OCI-LY1 (cell line): ENCODE results near the gene ODF4.

Source experiments
- H2AFZ ChIP-seq: fragments of 200-600 bp; sonication (generic), shearing (Covaris generic); 2 replicates; pipeline ENCODE4 v1.6.0; 2014; ENCODE audit warnings: antibody characterized with exemption, mild to moderate bottlenecking, low read length
- H3F3A ChIP-seq: fragments of 200-600 bp; sonication (generic), shearing (Covaris generic); 2 replicates; pipeline ENCODE4 v1.6.0; 2014; ENCODE audit warnings: mild to moderate bottlenecking, antibody characterized with exemption, low read length, moderate library complexity; ENCODE audit not compliant: insufficient read depth
- H3K27ac ChIP-seq: fragments of 200-600 bp; sonication (generic); 2 replicates; pipeline ENCODE4 v1.5.1; 2014; ENCODE audit warnings: low read length, mixed run types, mild to moderate bottlenecking, low read depth; ENCODE audit not compliant: poor library complexity, severe bottlenecking
- H3K27me3 ChIP-seq: fragments of 200-600 bp; sonication (generic); 2 replicates; pipeline ENCODE4 v1.6.0; 2014; ENCODE audit warnings: antibody characterized with exemption, mild to moderate bottlenecking, low read length, moderate library complexity; ENCODE audit not compliant: insufficient read depth
- H3K36me3 ChIP-seq: fragments of 200-600 bp; sonication (generic); 2 replicates; pipeline ENCODE4 v1.6.1; 2014; ENCODE audit warnings: mild to moderate bottlenecking, antibody characterized with exemption, low read length, moderate library complexity, mixed read lengths; ENCODE audit not compliant: insufficient read depth
- H3K4me1 ChIP-seq: fragments of 200-600 bp; sonication (generic); 2 replicates; pipeline ENCODE4 v1.5.1; 2014; ENCODE audit warnings: mild to moderate bottlenecking, low read length, moderate library complexity; ENCODE audit not compliant: insufficient read depth, severe bottlenecking
- H3K4me2 ChIP-seq: fragments of 200-600 bp; sonication (generic), shearing (Covaris generic); 2 replicates; pipeline ENCODE4 v1.6.1; 2014; ENCODE audit warnings: low read length
- H3K4me3 ChIP-seq: fragments of 200-600 bp; sonication (generic); 2 replicates; pipeline ENCODE4 v1.5.1; 2014; ENCODE audit warnings: low read length, low read depth, mild to moderate bottlenecking, mixed read lengths; ENCODE audit not compliant: poor library complexity, severe bottlenecking
- H3K79me2 ChIP-seq: fragments of 200-600 bp; shearing (Covaris generic); 2 replicates; pipeline ENCODE4 v1.6.1; 2016; ENCODE audit warnings: mixed run types, low read length, mixed read lengths; ENCODE audit not compliant: insufficient read depth
- H3K9ac ChIP-seq: fragments of 200-600 bp; sonication (generic), shearing (Covaris generic); 2 replicates; pipeline ENCODE4 v1.6.1; 2014; ENCODE audit warnings: mild to moderate bottlenecking, low read length, mixed read lengths
- H3K9me2 ChIP-seq: fragments of 200-600 bp; sonication (generic), shearing (Covaris generic); 2 replicates; pipeline ENCODE4 v1.6.1; 2014; ENCODE audit warnings: low read depth, mild to moderate bottlenecking, low read length, mixed read lengths
- H3K9me3 ChIP-seq: fragments of 200-600 bp; shearing (Covaris generic); 2 replicates; pipeline ENCODE4 v1.6.1; 2014; ENCODE audit warnings: low read length, mixed read lengths
- H4K20me1 ChIP-seq: fragments of 200-600 bp; sonication (generic), shearing (Covaris generic); 2 replicates; pipeline ENCODE4 v1.6.0; 2016; ENCODE audit warnings: mild to moderate bottlenecking, low read length; ENCODE audit not compliant: insufficient read depth
- CTCF ChIP-seq: fragments of 200-600 bp; sonication (generic), shearing (Covaris generic); IDR thresholded peaks from 2 replicates; pipeline ENCODE4 v1.5.1; 2017; ENCODE audit warnings: mild to moderate bottlenecking, antibody characterized with exemption, low read length, moderate library complexity, mixed read lengths
- EZH2 ChIP-seq: fragments of 200-600 bp; sonication (generic), shearing (Covaris generic); IDR thresholded peaks from 2 replicates; pipeline ENCODE4 v1.8.0; 2017; ENCODE audit warnings: borderline replicate concordance, mixed run types, mild to moderate bottlenecking, antibody characterized with exemption, low read length, moderate library complexity, mixed read lengths

The ODF4 gene

GRCh38 chr17:8365143-8365542 lies 25.5 kb downstream of the ODF4 start:
- H2AFZ ChIP-seq: no peak overlapping the region
- H3K36me3 ChIP-seq: peaks cover 11% of the 10 kb centered on the region; the same call in 1 of the 2 replicates
- H3F3A ChIP-seq: no peaks in the 10 kb centered on the region
- H3K4me3 ChIP-seq: no peak overlapping the region
- H3K9ac ChIP-seq: no peak overlapping the region
- H3K4me1 ChIP-seq: no peaks in the 10 kb centered on the region
- no peaks in the 10 kb centered on the region for H3K9me3 ChIP-seq
- no peaks in the 10 kb centered on the region for H4K20me1 ChIP-seq
- H3K79me2 ChIP-seq: no peaks in the 10 kb centered on the region
- no peaks in the 10 kb centered on the region for H3K27me3 ChIP-seq
- no peaks in the 10 kb centered on the region for H3K9me2 ChIP-seq
- TF ChIP-seq CTCF: no peak
- H3K4me2 ChIP-seq: no peak overlapping the region
- H3K27ac ChIP-seq: no peak overlapping the region

DNA sequence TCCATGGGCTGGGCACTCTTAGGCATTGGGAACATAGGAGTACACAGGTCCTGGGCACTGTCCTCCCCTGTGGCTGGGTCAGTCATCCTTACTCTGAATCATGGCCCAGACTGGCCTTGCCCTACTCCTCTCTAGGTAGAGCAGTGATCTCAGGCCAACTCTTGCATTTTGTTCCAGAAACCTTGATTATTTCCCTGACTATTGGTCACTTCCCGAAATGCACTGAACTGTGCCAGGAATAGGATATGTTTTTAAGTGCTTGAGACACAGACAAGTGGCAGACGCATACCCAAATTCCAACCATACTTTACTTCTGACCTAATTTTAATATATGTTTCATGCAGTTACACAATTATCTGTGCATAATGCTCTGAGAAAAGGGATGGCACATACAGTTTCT lies 26.6 kb downstream of the ODF4 start:
- Histone ChIP-seq H2AFZ (no peak overlapping the region), H3K36me3 (peaks cover 11% of the 10 kb centered on the region; the same call in 1 of the 2 replicates), H3K9ac (no peak overlapping the region), H3K4me1 (no peaks in the 10 kb centered on the region), H3F3A (no peaks in the 10 kb centered on the region), H3K9me2 (no peaks in the 10 kb centered on the region), H3K79me2 (no peaks in the 10 kb centered on the region), H3K27me3 (no peaks in the 10 kb centered on the region), H3K4me3 (no peak overlapping the region), H3K27ac (no peak overlapping the region), H4K20me1 (no peaks in the 10 kb centered on the region), H3K4me2 (no peak overlapping the region), H3K9me3 (no peaks in the 10 kb centered on the region)
- TF ChIP-seq EZH2: no peak
- TF ChIP-seq CTCF: no peak

DNA sequence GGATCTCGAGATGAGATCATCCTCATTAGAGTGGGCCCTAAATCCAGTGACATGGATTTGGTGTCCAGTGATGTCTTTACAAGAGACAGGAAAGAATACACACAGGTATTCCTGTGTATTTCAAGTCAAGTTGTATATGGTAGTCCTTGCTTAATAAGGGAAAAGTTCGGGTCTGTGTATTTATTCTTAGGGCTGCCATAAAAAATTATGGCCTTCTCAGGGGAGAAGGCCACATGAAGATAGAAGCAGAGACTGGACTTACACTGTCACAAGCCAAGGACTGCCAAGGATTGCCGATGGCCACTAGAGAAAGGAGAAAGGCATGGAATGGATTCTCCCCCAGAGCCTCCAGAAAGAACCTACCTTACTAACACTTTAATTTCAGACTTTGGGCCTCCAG lies 28.6 kb downstream of the ODF4 start:
- no peaks in the 10 kb centered on the region for H3F3A ChIP-seq
- no peak overlapping the region for H2AFZ ChIP-seq
- no peak overlapping the region for H3K27ac ChIP-seq
- H3K9me2 ChIP-seq: no peaks in the 10 kb centered on the region
- H3K9me3 ChIP-seq: no peaks in the 10 kb centered on the region
- H3K79me2 ChIP-seq: no peaks in the 10 kb centered on the region
- no peak overlapping the region for H3K9ac ChIP-seq
- H3K27me3 ChIP-seq: no peaks in the 10 kb centered on the region
- H3K4me3 ChIP-seq: no peak overlapping the region
- H3K4me2 ChIP-seq: no peak overlapping the region
- H3K36me3 ChIP-seq: peaks cover 11% of the 10 kb centered on the region; the same call in 1 of the 2 replicates
- no peaks in the 10 kb centered on the region for H4K20me1 ChIP-seq
- TF ChIP-seq EZH2: no peak
- TF ChIP-seq CTCF: no peak
- H3K4me1 ChIP-seq: no peaks in the 10 kb centered on the region
